ENCODE measurements around the gene SYNE2. TPM values are rescaled to one million over a fixed set of nuclear protein-coding genes. Genes with fewer than 3 reads are reported as not detected.

Gene SYNE2
- total RNA-seq, 2 experiments from 2014 or later: 23.4 to 26.5 TPM

DNA sequence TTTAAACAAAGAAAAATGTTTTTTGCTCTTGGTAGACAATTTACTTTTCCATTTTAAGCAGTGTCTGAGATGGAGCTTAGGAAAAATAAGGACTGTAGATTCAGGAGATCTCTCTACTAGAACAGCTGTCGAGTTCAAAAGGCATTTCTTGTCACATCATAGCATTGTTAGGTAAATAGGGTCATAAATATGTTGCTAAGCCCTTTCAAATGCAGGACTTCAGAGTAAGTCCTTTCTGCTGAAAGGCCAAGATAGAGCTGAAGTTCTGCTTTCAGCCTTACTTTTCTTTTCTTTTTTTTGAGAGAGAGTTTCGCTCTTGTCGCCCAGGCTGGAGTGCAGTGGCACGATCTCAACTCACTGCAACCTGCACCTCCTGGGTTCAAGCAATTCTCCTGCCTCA lies 98.2 kb downstream of the SYNE2 start:
- POLR2A ChIA-PET: no interaction called here

DNA sequence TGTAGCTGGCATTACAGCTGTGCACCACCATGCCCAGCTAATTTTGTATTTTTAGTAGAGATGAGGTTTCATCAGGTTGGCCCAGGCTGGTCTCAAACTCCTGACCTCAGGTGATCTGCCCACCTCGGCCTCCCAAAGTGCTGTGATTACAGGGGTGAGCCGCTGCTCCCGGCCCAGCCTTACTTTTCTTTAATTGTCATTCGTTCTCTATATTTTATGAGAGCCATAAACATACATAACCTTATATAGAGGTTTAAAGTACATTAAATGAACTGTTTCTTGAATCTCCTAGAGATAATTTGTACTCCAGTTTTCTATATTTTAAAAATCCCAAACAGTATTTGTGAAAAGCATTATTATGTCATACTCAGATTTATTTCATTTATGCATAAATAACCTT lies 98.6 kb downstream of the SYNE2 start:
- POLR2A ChIA-PET: no interaction called here
- CTCF ChIA-PET: no interaction called here

More for the DNA sequence above, 98.2 kb downstream of the SYNE2 start:
- CTCF ChIA-PET: no interaction called here

- CTCF ChIA-PET: no interaction called here
- POLR2A ChIA-PET: no interaction called here
Measured at GRCh38 chr14:63952053-63952932, 99.5 kb downstream of the SYNE2 start.

DNA sequence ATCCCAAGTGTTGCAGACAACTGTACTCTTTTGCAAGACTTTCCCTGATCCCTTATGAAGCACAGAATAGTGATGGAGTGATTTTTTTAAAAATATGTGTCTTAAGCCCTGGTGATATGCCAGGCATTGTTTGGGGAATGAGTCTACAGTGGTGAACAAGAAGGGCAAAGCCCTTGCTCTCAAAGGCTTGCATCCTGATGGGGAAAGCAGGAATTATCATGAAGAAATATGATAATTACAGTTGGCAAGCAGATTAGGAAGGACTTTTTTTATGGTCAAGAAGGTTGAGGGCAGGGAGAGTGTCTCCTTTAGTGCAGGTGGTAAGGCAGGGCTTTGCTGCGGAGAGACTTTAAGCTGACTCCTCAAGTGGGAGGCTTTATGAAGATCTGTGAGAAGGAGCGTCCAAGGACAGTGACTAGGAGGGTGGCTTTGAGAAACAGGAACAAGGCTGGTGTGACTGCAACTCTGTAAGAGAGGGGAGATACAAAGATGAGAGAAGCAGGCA lies 100.2 kb downstream of the SYNE2 start:
- POLR2A ChIA-PET: no interaction called here
- CTCF ChIA-PET: no interaction called here

DNA sequence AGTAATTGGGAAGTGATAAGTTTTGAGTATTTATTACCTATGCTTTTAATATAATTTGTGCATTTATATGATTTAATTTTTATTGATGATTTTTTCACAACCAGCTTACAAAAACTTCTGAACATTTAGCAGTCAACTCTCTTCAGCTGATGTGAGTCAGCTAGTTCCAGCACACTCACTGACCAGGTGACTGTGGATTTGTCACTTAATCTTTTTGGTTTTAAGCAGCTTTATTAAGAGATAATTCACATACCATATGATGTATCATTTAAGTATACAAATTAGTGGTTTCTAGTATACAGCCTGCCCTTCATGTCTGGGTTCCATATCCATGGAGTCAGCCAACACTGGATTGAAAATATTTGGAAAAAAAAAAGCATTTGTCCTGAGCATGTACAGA lies 103.5 kb downstream of the SYNE2 start:
- CTCF ChIA-PET: no interaction called here
- POLR2A ChIA-PET: no interaction called here

DNA sequence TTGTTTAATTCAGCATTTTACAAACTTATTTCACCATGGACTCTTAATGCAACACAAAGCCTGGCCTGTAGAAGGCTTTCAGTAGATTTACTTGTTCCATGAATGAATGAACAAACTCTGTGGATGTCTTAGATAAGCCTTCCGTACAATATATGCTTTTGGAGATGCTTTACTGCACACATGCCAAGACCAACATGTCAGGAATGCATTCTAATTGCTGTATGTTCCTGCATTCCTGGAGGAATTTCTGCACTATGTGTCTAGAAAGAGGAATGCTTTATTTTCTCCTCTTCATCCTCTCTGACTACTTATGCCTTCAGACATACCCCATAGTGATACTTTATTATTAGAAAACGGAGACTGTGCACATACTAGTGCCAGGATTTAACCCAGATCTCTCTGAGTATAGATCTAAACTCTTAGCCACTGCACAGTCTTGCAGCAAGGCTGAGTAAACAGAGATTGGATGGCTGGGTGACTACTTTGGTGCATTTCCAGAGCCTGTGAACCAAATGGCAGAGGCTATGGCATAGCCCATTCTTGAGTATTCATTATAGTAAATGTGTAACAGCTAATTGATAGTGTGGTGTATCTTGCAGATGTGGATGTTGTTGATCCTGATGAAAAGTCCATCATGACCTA lies 108.2 kb downstream of the SYNE2 start:
- ChIA-PET POLR2A (interaction anchor here (0.8 kb wide), 1 partner anchor 230 kb away, joined by 5 read pairs; no protein-coding TSS in a partner anchor), CTCF (no interaction called here)

- POLR2A ChIA-PET: no interaction called here
Measured at GRCh38 chr14:63962906-63963305, 110.1 kb downstream of the SYNE2 start.

DNA sequence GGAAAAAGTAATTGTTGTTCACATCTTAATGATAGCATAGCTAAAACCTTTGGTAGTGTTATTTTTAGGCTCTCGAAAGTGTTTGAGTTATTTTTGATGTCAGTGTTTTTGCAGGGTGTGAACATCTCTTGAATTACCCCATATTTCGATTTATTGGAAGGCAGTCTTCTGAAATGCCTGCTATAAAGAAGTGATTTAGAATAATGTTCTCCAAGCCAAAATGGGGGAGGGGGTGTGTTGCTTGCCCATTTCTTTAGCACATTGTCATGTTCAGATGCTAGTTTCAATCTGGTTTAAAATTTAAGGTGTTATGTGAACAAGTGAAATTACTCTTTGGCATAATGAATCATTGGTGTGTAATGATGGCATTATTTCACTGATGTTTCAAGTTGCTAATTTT lies 110.6 kb downstream of the SYNE2 start:
- POLR2A ChIA-PET: no interaction called here

More at GRCh38 chr14:63962906-63963305, 110.1 kb downstream of the SYNE2 start:
- CTCF ChIA-PET: no interaction called here

GRCh38 chr14:63964113-63964512 lies 111.3 kb downstream of the SYNE2 start:
- POLR2A ChIA-PET: no interaction called here

More for the DNA sequence above, 110.6 kb downstream of the SYNE2 start:
- CTCF ChIA-PET: no interaction called here

GRCh38 chr14:63966407-63966806 lies 113.6 kb downstream of the SYNE2 start:
- ChIA-PET POLR2A (no interaction called here), CTCF (no interaction called here)

More at GRCh38 chr14:63964113-63964512, 111.3 kb downstream of the SYNE2 start:
- CTCF ChIA-PET: no interaction called here

DNA sequence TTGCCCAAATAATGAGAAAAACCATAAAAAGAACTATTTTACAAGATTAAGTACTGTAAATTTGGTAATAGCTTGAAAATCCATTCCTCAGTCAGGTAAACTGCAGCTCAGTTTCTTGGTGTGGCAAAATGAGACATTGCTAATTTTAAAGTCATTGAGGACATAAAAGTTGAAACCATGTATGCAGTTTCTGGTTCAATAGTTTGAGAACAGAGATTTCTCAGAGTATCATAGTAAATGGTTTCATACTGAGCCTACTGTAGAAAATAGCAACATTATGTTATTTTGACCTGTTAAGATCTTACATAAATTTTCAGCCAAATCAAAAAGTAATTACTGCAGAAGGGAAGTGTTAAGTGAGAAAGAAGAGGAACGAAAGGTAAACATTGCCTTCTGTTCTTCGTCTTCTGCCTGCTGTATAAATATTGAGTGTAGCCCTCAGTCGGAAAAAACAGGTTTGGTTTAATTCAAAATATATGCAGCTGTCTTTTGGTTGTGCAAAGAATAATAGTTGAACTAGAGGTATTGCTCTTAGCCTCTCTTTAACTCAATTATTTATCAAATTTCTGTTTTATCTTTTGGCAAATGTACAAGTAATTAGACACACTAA lies 119.6 kb downstream of the SYNE2 start:
- ChIA-PET CTCF (no interaction called here), POLR2A (interaction anchor here (0.6 kb wide), 1 partner anchor 10 kb away, joined by 8 read pairs; no protein-coding TSS in a partner anchor)

GRCh38 chr14:63974176-63974575 lies 121.4 kb downstream of the SYNE2 start:
- ChIA-PET POLR2A (no interaction called here), CTCF (no interaction called here)

GRCh38 chr14:63981569-63981968 lies 128.8 kb downstream of the SYNE2 start:
- ChIA-PET CTCF (no interaction called here), POLR2A (interaction anchor here (0.7 kb wide), 1 partner anchor 10 kb away, joined by 8 read pairs; no protein-coding TSS in a partner anchor)

DNA sequence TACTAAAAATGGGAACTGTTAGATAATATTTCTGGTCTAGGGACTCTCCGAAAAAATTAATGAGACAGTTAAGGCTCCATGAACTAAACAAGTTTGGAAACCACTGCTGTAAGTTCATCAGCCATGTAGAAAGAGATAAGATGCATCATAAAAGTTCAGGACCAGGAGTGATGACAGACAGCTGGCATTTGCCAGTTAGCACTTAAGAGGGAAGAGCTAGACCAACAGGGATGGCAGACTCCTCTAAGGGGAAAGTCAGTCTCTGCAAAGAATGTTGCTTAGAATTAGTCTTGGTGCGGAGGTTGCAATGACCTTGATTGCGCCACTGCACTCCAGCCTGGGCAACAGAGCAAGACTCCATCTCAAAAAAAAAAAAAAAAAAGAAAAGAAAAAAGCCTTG lies 129.4 kb downstream of the SYNE2 start:
- CTCF ChIA-PET: no interaction called here
- POLR2A ChIA-PET: interaction anchor here (0.7 kb wide), 1 partner anchor 10 kb away, joined by 8 read pairs; no protein-coding TSS in a partner anchor

DNA sequence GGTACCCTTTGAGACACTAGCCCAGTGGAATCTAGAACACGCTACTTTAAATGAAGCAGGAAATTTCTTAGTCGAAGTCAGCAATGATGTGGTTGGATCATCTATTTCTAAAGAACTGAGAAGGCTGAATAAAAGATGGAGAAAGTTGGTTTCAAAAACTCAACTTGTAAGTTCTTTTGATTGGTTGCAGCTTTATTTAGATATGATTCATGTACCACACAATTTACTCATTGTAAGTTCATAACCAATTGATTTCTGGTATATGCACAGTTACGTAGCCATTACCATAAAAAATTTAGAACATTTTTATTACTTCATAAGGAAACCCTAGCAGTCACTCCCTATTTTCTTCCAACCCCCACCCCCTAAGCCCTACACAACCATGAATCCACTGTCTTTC lies 129.8 kb downstream of the SYNE2 start:
- ChIA-PET CTCF (no interaction called here), POLR2A (no interaction called here)

DNA sequence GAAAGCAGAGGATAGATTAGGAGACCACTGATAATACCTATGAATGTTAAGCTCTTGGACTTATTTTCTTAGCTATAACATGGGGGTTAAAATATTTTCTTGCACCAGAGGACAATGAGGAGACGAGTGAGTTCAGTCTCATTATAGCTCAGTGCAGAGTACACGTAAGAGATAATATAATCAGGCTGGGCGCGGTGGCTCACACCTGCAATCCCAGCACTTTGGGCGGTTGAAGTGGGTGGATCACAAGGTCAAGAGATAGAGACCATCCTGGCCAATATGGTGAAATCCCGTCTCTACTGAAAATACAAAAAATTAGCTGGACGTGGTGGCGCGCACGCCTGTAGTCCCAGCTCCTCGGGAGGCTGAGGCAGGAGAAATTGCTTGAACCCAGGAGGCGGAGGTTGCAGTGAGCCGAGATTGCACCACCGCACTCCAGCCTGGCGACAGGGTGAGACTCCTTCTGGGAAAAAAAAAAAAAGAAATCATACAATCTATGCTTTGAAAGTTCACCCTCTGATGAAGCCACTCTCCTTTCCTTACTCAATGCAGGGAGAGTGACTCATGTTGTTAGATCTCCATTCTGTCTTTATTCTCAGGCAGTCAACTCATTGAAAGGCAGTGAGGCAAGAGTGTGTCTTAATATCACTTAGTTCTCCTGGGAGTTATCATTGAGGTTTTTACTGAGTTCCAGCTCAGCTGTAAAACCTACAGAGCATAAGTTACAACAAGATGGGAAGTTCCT lies 134.2 kb downstream of the SYNE2 start:
- CTCF ChIA-PET: interaction anchor here (0.7 kb wide), 1 partner anchor 23 kb away, joined by 3 read pairs; no protein-coding TSS in a partner anchor
- POLR2A ChIA-PET: no interaction called here

- ChIA-PET CTCF (interaction anchor here (0.6 kb wide), 1 partner anchor 30 kb away, joined by 3 read pairs; no protein-coding TSS in a partner anchor), POLR2A (no interaction called here)
Measured at GRCh38 chr14:63988579-63988978, 135.8 kb downstream of the SYNE2 start.

DNA sequence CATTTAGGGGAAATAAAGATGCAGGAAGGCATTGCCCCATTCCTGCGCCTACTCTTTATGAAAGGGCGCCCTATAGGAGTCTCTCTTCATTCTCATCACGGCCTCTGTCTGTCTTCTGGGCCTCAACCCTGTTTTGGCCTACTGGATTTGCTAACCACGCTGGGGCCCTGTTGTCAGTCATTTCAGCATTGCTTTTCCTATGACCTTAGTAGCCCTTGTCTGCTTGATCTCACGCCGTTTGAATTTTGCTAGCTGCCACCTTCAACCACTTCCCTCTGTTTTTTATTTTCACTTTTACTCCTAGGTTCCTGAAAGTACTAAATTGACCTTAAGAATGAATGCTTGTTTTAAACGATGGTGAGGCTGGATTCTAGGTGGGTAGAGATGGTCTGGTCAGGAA lies 139.0 kb downstream of the SYNE2 start:
- POLR2A ChIA-PET: no interaction called here
- CTCF ChIA-PET: no interaction called here

DNA sequence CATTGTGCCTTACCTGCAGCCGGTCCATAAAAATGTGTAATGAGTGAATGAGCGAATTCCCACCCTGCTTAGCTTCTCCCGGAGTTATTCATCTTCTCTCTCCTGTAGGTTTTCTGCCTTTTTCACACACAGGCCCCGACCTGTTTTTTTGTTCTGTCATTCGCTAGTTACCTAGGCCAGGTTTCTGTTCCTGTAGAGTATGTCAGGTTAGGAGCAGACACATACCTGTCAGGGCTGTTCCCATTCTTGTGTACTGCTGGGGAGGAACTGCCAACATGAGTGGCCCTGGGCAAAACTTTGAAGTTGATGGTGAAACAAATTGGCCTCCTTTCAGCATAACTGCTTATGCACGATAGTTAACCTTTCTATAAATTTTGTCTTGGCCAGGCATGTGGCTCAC lies 140.1 kb downstream of the SYNE2 start:
- POLR2A ChIA-PET: no interaction called here
- CTCF ChIA-PET: no interaction called here

DNA sequence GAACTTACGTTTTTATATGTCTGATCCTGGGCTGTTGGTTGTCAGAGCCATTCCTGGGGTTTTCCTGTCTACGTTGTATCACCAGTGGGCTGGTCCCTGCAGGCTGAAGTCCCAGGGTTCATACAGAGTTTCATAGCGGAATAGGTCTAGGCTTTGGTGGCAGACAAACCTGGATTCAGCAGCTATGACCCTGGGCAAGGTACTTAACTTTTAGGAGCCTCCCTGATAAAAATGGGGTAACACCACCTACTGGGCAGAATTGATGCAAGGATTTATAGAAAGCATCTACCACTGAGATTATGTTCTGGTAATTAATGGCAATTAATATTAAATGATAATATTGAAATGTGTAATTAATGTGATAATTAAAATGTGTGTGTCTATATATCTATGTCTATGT lies 141.2 kb downstream of the SYNE2 start:
- POLR2A ChIA-PET: interaction anchor here (0.6 kb wide), 2 partner anchors 82 to 186 kb away, joined by 3 to 4 read pairs; no protein-coding TSS in a partner anchor
- CTCF ChIA-PET: no interaction called here

Data from activated CD8-positive, alpha-beta memory T cell treated with anti-CD3 and anti-CD28 coated beads for 36 hours (primary cell).